Neural progenitor cell (in vitro differentiated cells): ENCODE data around the gene CMTR1.
A peak's percentile ranks its signal among the peaks of the same experiment; 100 is the strongest.

Experiments used
- CTCF ChIP-seq: fragments of 200-600 bp; sonication (generic); IDR thresholded peaks from 2 replicates; pipeline ENCODE4 v1.5.1; 2017; ENCODE audit warnings: antibody characterized with exemption, mild to moderate bottlenecking
- EZH2 ChIP-seq: fragments of 200-600 bp; sonication (generic); IDR thresholded peaks from 2 replicates; pipeline ENCODE4 v1.6.1; 2017; ENCODE audit warnings: antibody characterized with exemption, mild to moderate bottlenecking, moderate library complexity
- EZH2phosphoT487 ChIP-seq: fragments of 200-600 bp; sonication (generic); IDR thresholded peaks from 2 replicates; pipeline ENCODE4 v1.6.1; 2017; ENCODE audit warnings: antibody characterized with exemption

GRCh38 chr6:37459981-37460800 lies 27.2 kb downstream of the CMTR1 start:
- TF ChIP-seq CTCF (no peak), EZH2 (no peak), EZH2phosphoT487 (peak; percentile 35)
